22Rv1 (cell line): ENCODE data around the gene TOGARAM1.
A peak's percentile ranks its signal among the peaks of the same experiment; 100 is the strongest.

Source experiments
- H3K27ac ChIP-seq: fragments of 450-650 bp; 2 replicates; pipeline ENCODE4 v1.5.1; 2017
- CTCF ChIP-seq: fragments of 450-650 bp; IDR thresholded peaks from 2 replicates; pipeline ENCODE4 v1.5.1; 2017; ENCODE audit warnings: mild to moderate bottlenecking
- ZFX ChIP-seq: fragments of 450-650 bp; IDR thresholded peaks from 2 replicates; pipeline ENCODE4 v1.6.1; 2017; ENCODE audit warnings: antibody characterized with exemption, borderline replicate concordance

Gene TOGARAM1

GRCh38 chr14:45003924-45004323, 41.9 kb downstream of the TOGARAM1 start:
- peak overlapping the region; percentile 60 for H3K27ac ChIP-seq
- no peak for TF ChIP-seq ZFX
- no peak for TF ChIP-seq CTCF

- no peak overlapping the region for H3K27ac ChIP-seq
- TF ChIP-seq ZFX (no peak), CTCF (no peak)
Measured at GRCh38 chr14:45015133-45015532, 53.1 kb downstream of the TOGARAM1 start.

- TF ChIP-seq CTCF (no peak), ZFX (no peak)
- H3K27ac ChIP-seq = no peak overlapping the region
Measured at GRCh38 chr14:45028107-45028626, 66.2 kb downstream of the TOGARAM1 start.

GRCh38 chr14:45034730-45035129, 72.7 kb downstream of the TOGARAM1 start:
- no peak for TF ChIP-seq CTCF
- H3K27ac ChIP-seq = no peak overlapping the region

GRCh38 chr14:45038256-45038655, 76.3 kb downstream of the TOGARAM1 start:
- TF ChIP-seq ZFX = no peak
- no peak for TF ChIP-seq CTCF
- H3K27ac ChIP-seq = no peak overlapping the region

GRCh38 chr14:45038865-45039264, 76.9 kb downstream of the TOGARAM1 start:
- TF ChIP-seq ZFX (no peak), CTCF (no peak)

GRCh38 chr14:45039390-45039789, 77.4 kb downstream of the TOGARAM1 start:
- TF ChIP-seq ZFX (no peak), CTCF (no peak)
- H3K27ac ChIP-seq = no peak overlapping the region

More at GRCh38 chr14:45038865-45039264, 76.9 kb downstream of the TOGARAM1 start:
- no peak overlapping the region for H3K27ac ChIP-seq
